ENCODE measurements around the gene ERG.

- TF ChIP-seq CC2D1A (CRISPR knock-in tag; IDR thresholded peaks at IDR 0.05) (no peak), EZH2 (conservative IDR thresholded peaks at IDR 0.05; ENCODE audit: low read depth, low read length) (no peak), GABPB1 (CRISPR knock-in tag; IDR thresholded peaks at IDR 0.05) (no peak), CTCF (CRISPR knock-in tag; IDR thresholded peaks at IDR 0.05) (no peak), EP300 (IDR thresholded peaks at IDR 0.05; ENCODE audit: low read depth in 2 of 2, low read length in 2 of 2) (no peak), EP300 (CRISPR knock-in tag; IDR thresholded peaks at IDR 0.05; ENCODE audit: borderline replicate concordance) (no peak), HOXD1 (CRISPR knock-in tag; IDR thresholded peaks at IDR 0.05) (no peak), U2AF2 (IDR thresholded peaks at IDR 0.05; ENCODE audit: low read depth, low read length) (no peak), NCOA1 (CRISPR knock-in tag; IDR thresholded peaks at IDR 0.05) (no peak), BCL3 (CRISPR knock-in tag; IDR thresholded peaks at IDR 0.05) (no peak), BCLAF1 (IDR thresholded peaks at IDR 0.05) (no peak), ZBTB46 (CRISPR knock-in tag; IDR thresholded peaks at IDR 0.05; ENCODE audit: borderline replicate concordance) (no peak)
- TF ChIP-seq, protein P1, sequence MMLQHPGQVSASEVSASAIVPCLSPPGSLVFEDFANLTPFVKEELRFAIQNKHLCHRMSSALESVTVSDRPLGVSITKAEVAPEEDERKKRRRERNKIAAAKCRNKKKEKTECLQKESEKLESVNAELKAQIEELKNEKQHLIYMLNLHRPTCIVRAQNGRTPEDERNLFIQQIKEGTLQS (CRISPR knock-in tag; IDR thresholded peaks at IDR 0.05) = no peak
These were observed 6.7 kb downstream of the ERG start for GRCh38 chr21:38491536-38491935.

Measured in HepG2 (cell line).